NCI-H1092 (cell line): ENCODE results near the gene CXorf51B.
"Not testable (repeated sequence)": the region's sequence is repeated elsewhere in the genome, so short reads cannot be mapped to it uniquely, and the experiment has no call there.

Source experiments
- DNase-seq: peaks from one replicate; lab custom pipeline; 2025; lab: John Stamatoyannopoulos, UW

The CXorf51B gene

DNA sequence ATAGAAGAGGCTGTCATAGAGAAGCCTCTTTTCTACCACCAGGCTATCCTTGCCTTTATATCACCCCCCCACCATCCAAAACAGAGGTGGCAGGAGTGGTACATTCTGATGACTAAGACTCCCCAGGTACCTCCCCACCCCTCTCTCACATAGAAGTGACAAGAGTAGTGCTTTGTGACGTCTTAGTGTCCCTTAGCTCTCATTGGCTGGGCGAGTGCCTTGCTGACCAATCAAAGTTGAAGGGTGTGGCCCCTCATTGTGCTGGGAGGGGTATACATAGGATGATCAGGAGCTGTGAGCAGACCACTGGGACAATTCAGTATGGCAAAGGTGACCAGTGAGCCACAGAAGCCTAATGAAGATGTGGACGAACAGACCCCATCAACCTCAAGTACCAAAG, at the start of gene CXorf51B:
Gene CXorf51B (plus strand): TSS at position 301 of the 400 bp plus-strand sequence. CDS start 21 bp downstream, at position 322.
- not testable (repeated sequence) for DNase-seq

DNA sequence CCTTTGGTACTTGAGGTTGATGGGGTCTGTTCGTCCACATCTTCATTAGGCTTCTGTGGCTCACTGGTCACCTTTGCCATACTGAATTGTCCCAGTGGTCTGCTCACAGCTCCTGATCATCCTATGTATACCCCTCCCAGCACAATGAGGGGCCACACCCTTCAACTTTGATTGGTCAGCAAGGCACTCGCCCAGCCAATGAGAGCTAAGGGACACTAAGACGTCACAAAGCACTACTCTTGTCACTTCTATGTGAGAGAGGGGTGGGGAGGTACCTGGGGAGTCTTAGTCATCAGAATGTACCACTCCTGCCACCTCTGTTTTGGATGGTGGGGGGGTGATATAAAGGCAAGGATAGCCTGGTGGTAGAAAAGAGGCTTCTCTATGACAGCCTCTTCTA, 5.1 kb downstream of the CXorf51B start, which contains the start of gene CXorf51A:
Gene CXorf51A (minus strand): TSS at position 101 of the 400 bp plus-strand sequence. CDS start 21 bp downstream, at position 80.
- DNase-seq, result not testable (repeated sequence)

DNA sequence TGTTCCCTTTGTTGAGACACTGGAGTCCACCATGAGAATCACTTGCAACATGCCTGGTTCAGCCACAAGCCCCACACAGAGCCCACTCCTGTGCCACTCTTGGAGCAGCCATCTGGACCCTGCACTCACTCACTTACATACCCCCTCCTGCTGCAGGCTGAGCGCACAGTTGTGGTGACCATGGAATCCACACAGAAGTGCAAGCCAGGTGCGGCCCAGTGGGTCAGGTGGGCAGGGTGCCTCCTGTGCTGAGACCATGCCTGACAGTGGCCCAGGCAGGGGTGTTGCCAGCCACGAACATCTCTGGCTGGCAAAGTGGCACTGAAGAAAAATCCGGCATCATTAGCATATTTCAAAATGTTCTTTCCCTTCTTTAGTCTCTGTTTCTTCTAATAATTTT, 22.4 kb downstream of the CXorf51B start:
- DNase-seq, result no peak

DNA sequence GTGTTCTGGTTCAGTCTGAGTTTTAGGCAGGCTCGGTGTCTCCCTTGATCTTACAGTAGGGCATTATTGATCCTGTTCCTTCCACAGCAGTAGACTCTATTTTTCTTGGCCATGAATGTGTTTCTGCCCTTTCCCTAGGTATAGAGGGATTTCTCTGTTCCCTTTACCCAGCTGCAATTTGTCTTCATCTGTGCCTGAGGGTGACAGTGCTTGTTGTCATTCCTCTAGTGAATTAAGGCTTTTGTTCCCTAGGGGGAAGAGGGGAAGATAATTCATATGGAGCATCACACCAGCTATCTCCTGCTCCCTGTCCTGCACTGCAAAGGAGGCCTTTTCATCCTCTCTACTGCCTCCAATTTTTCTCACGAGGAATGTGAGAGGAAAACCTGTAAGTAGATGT, 44.7 kb downstream of the CXorf51B start:
- DNase-seq, result no peak
